Measurements from ENCODE around the gene RNASEH2C.

Gene RNASEH2C

DNA sequence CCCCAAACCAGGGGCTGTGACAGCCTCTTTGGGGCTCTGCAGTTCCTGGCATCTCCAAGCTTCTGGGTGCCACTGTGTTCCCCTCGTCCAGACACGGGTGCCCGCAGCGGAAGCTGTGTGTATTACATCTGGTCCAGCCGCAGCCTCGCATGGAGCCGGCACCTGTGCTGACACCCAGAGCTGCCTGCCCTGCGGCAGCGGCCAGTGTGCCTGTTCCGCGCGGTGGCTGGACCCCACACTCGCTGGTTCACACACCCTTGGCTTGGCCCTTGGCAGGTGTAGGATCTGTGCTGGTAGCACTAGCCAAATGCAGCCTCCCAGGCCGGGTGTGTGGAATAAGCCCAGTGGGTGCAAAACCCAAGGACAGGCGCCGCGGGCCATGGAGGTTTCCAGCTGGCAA is 24.5 kb upstream of the RNASEH2C start:
- H3K36me3 ChIP-seq (ENCODE audit: control insufficient read depth, insufficient read depth, low read length) = no peaks in the 10 kb centered on the region
- TF ChIP-seq, protein P1, sequence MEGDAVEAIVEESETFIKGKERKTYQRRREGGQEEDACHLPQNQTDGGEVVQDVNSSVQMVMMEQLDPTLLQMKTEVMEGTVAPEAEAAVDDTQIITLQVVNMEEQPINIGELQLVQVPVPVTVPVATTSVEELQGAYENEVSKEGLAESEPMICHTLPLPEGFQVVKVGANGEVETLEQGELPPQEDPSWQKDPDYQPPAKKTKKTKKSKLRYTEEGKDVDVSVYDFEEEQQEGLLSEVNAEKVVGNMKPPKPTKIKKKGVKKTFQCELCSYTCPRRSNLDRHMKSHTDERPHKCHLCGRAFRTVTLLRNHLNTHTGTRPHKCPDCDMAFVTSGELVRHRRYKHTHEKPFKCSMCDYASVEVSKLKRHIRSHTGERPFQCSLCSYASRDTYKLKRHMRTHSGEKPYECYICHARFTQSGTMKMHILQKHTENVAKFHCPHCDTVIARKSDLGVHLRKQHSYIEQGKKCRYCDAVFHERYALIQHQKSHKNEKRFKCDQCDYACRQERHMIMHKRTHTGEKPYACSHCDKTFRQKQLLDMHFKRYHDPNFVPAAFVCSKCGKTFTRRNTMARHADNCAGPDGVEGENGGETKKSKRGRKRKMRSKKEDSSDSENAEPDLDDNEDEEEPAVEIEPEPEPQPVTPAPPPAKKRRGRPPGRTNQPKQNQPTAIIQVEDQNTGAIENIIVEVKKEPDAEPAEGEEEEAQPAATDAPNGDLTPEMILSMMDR (IDR thresholded peaks at IDR 0.05; ENCODE audit: insufficient read depth, low read length, poor library complexity, severe bottlenecking) = no peak
- DNase-seq (ENCODE audit: extremely low read depth, insufficient read length) = no peak
- no peak overlapping the region for H3K4me3 ChIP-seq (replicated peaks; ENCODE audit: low read depth, low read length)
- H3K27me3 ChIP-seq (replicated peaks; ENCODE audit: control insufficient read depth, insufficient read depth, low read length) = no peaks in the 10 kb centered on the region; the same call in none of the 2 replicates

DNA sequence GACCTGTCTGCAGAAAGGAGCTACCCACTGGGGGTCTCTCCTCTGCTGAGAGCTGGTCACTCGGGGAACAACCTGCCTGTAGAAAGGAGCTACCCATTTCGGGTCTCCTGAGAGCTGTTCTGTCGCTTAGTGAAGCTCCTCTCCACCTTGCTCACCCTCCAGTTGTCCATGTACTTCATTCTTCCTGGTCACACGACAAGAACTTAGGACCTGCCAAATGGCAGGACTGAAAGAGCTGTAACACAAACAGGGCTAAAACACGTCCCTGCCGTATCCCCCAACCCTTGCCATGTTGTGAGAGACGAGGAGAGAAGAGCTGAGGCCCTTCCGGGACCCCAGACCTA is 24.1 kb upstream of the RNASEH2C start:
- Histone ChIP-seq H3K4me3 (replicated peaks; ENCODE audit: low read depth, low read length) (no peak overlapping the region), H3K36me3 (ENCODE audit: control insufficient read depth, insufficient read depth, low read length) (no peaks in the 10 kb centered on the region), H3K27me3 (replicated peaks; ENCODE audit: control insufficient read depth, insufficient read depth, low read length) (no peaks in the 10 kb centered on the region; the same call in none of the 2 replicates)
- no peak for DNase-seq (ENCODE audit: extremely low read depth, insufficient read length)
- TF ChIP-seq, protein P1 (IDR thresholded peaks at IDR 0.05; ENCODE audit: insufficient read depth, low read length, poor library complexity, severe bottlenecking) = no peak

DNA sequence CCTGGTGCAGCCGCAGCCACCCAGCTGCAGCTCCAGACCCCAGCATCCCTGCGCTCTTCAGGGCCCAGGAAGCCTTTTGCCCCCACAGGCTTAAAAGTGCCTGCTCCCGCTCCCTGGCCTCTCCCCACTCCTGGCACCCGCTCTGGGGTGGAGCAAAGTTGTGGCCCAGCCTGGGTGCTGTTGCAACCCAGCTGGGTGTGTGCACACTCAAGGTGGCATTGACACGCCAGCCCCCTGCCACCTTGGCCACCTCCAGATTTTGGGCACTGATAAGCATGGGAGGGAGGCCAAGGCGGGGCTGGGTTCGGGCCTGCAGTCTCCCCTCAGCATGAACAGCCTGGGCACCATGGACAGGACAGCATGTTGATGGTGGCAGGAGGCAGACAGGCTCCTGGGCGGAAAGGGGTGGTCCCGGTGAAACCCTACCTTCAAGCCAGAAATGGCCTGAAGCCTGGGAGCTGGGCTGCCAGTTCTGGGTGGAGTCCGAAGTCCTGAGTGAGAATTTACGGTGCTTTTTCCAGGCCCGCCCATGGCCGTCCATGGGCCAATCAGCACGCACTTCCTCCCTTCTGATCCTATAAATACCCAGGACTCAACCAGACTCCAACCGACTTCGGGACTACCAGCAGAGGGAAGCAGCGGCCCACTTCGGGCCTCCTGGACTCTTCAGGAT is 23.6 kb upstream of the RNASEH2C start:
- TF ChIP-seq, protein P1 (IDR thresholded peaks at IDR 0.05; ENCODE audit: insufficient read depth, low read length, poor library complexity, severe bottlenecking) = peak; percentile 17
- Histone ChIP-seq H3K36me3 (ENCODE audit: control insufficient read depth, insufficient read depth, low read length) (no peaks in the 10 kb centered on the region), H3K27me3 (replicated peaks; ENCODE audit: control insufficient read depth, insufficient read depth, low read length) (no peaks in the 10 kb centered on the region; the same call in none of the 2 replicates), H3K4me3 (replicated peaks; ENCODE audit: low read depth, low read length) (no peak overlapping the region)
- no peak for DNase-seq (ENCODE audit: extremely low read depth, insufficient read length)

DNA sequence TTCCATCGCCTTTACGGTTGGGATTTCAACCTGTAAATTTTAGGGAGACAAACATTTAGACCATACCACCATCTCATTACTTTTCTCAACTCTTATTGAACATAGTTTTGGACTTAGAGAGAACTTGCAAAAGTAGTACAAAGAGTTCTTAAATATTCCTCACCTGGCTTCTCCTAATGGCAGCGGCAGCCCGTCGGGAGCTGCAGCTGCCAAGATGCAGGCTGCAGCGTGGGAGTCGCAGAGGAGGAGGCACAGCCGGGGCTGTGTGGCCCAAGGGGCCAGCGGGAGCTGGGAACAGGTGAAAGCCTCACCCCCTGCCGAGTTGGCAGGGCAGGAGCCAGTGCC is 23.1 kb upstream of the RNASEH2C start:
- no peak overlapping the region for H3K4me3 ChIP-seq (replicated peaks; ENCODE audit: low read depth, low read length)

DNA sequence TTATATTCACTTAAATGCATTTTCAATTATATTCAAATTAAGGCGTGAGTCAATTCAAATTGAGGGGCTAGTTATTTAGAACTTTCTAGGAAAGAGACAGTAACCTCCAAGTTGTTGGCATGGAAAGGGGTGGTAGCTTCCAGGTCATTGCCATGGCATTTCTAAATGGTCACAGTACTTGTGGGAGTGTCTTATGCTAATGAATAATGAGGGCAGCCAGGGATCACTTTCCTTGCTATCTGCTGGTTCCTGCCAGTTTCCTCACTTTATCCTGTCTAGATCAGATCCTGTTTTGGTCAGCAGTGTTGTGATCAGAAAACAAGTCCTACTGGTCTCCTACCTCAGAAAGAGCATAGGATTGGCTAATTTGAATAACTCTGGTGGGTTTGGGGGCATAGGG is 21.8 kb upstream of the RNASEH2C start:
- Histone ChIP-seq H3K36me3 (ENCODE audit: control insufficient read depth, insufficient read depth, low read length) (no peaks in the 10 kb centered on the region), H3K27me3 (replicated peaks; ENCODE audit: control insufficient read depth, insufficient read depth, low read length) (no peaks in the 10 kb centered on the region; the same call in none of the 2 replicates), H3K4me3 (replicated peaks; ENCODE audit: low read depth, low read length) (no peak overlapping the region)
- DNase-seq (ENCODE audit: extremely low read depth, insufficient read length) = no peak
- TF ChIP-seq, protein P1 (IDR thresholded peaks at IDR 0.05; ENCODE audit: insufficient read depth, low read length, poor library complexity, severe bottlenecking) = no peak

More for the DNA sequence above, 23.1 kb upstream of the RNASEH2C start:
- no peak for DNase-seq (ENCODE audit: extremely low read depth, insufficient read length)
- Histone ChIP-seq H3K36me3 (ENCODE audit: control insufficient read depth, insufficient read depth, low read length) (no peaks in the 10 kb centered on the region), H3K27me3 (replicated peaks; ENCODE audit: control insufficient read depth, insufficient read depth, low read length) (no peaks in the 10 kb centered on the region; the same call in none of the 2 replicates)
- TF ChIP-seq, protein P1 (IDR thresholded peaks at IDR 0.05; ENCODE audit: insufficient read depth, low read length, poor library complexity, severe bottlenecking) = no peak

DNA sequence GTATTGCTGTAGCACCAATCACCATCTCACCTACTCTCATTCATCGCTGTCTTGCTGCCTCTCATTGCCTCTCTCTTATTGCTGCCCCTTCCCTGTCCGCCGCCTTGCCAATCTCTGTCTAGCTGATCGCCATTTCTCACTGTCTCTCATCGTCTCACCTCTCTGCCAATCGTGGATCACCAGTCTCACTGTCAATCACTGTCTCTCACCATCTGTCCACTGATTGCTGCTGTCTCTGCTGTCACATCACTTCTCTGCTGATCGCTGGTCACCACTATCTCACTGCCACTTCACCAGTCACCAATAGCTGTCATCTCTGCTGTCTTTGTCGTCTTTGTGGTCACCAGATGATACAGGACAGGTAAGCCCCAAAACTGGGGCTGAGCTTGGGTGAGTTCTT is 20.6 kb upstream of the RNASEH2C start:
- Histone ChIP-seq H3K36me3 (ENCODE audit: control insufficient read depth, insufficient read depth, low read length) (no peaks in the 10 kb centered on the region), H3K4me3 (replicated peaks; ENCODE audit: low read depth, low read length) (no peak overlapping the region), H3K27me3 (replicated peaks; ENCODE audit: control insufficient read depth, insufficient read depth, low read length) (no peaks in the 10 kb centered on the region; the same call in none of the 2 replicates)
- no peak for DNase-seq (ENCODE audit: extremely low read depth, insufficient read length)
- TF ChIP-seq, protein P1 (IDR thresholded peaks at IDR 0.05; ENCODE audit: insufficient read depth, low read length, poor library complexity, severe bottlenecking) = no peak

Measured in GM06990 (cell line).